Right kidney (tissue), 1 donor: Measurements from ENCODE around the gene IL17RD.
A peak's percentile ranks its signal among the peaks of the same experiment; 100 is the strongest.
"Not testable (repeated sequence)": the region's sequence is repeated elsewhere in the genome, so short reads cannot be mapped to it uniquely, and the experiment has no call there.

ENCODE experiments used
- DNase-seq: peaks from one replicate; pipeline ENCODE4 v3.0.0-alpha.2; 2016

The IL17RD gene

GRCh38 chr3:57093971-57094535 lies 71.1 kb downstream of the IL17RD start:
- DNase-seq = no peak

- DNase-seq = no peak
These were observed 71.7 kb downstream of the IL17RD start for GRCh38 chr3:57093489-57093888.

- no peak for DNase-seq
These were observed 73.5 kb downstream of the IL17RD start for GRCh38 chr3:57091521-57092273.

GRCh38 chr3:57089043-57089442 lies 76.1 kb downstream of the IL17RD start:
- DNase-seq = no peak

- DNase-seq = no peak
These were observed 76.7 kb downstream of the IL17RD start for GRCh38 chr3:57088503-57088902.

- DNase-seq = no peak
These were observed 77.6 kb downstream of the IL17RD start for GRCh38 chr3:57087361-57088092.

GRCh38 chr3:57086201-57086600 lies 79.0 kb downstream of the IL17RD start:
- no peak for DNase-seq

GRCh38 chr3:57085211-57085610 lies 79.9 kb downstream of the IL17RD start:
- DNase-seq = no peak

GRCh38 chr3:57083266-57083995 lies 81.7 kb downstream of the IL17RD start:
- DNase-seq = not testable (repeated sequence)

- no peak for DNase-seq
These were observed 82.7 kb downstream of the IL17RD start for GRCh38 chr3:57082481-57082880.

- DNase-seq = no peak
These were observed 84.0 kb downstream of the IL17RD start for GRCh38 chr3:57081173-57081572.

- no peak for DNase-seq
These were observed 85.0 kb downstream of the IL17RD start for GRCh38 chr3:57080171-57080570.

- DNase-seq = peak; percentile 76
These were observed 85.7 kb downstream of the IL17RD start for GRCh38 chr3:57079474-57079831.

GRCh38 chr3:57078635-57079473 lies 86.3 kb downstream of the IL17RD start:
- DNase-seq = peak; percentile 91

- DNase-seq = no peak
These were observed 86.9 kb downstream of the IL17RD start for GRCh38 chr3:57078344-57078634.

- DNase-seq = no peak
These were observed 87.4 kb downstream of the IL17RD start for GRCh38 chr3:57077630-57078343.

GRCh38 chr3:57076422-57076951 lies 88.7 kb downstream of the IL17RD start:
- no peak for DNase-seq

- no peak for DNase-seq
These were observed 91.0 kb downstream of the IL17RD start for GRCh38 chr3:57074135-57074534.

GRCh38 chr3:57073628-57074027 lies 91.5 kb downstream of the IL17RD start:
- no peak for DNase-seq

GRCh38 chr3:57069503-57069902 lies 95.7 kb downstream of the IL17RD start:
- no peak for DNase-seq

GRCh38 chr3:57068437-57069089 lies 96.6 kb downstream of the IL17RD start:
- no peak for DNase-seq
